H1 (cell line): ENCODE measurements around the gene NAA20. TPM values are rescaled to one million over a fixed set of nuclear protein-coding genes. Genes with fewer than 3 reads are reported as not detected.

Experiments used
- CHD7 ChIP-seq: fragments of 300-600 bp; sonication (generic); IDR thresholded peaks from 2 replicates; pipeline ENCODE4 v1.7.1; 2012; ENCODE audit warnings: low read length, moderate library complexity, mild to moderate bottlenecking, inconsistent platforms; ENCODE audit not compliant: insufficient replicate concordance
- CREB1 ChIP-seq: IDR thresholded peaks from 2 replicates; pipeline ENCODE4 v1.6.1; 2012; ENCODE audit warnings: inconsistent platforms
- HDAC6 ChIP-seq: IDR thresholded peaks from one replicate; pipeline ENCODE4 v1.7.1; 2012; ENCODE audit warnings: low read depth, mild to moderate bottlenecking, inconsistent platforms, low read length, moderate library complexity
- POU5F1 ChIP-seq: IDR thresholded peaks from 2 replicates; pipeline ENCODE4 v1.6.1; 2011; ENCODE audit warnings: low read depth, mild to moderate bottlenecking, low read length, moderate library complexity
- polyA plus RNA-seq, 7 experiments: library from polyadenylated mRNA; depleted of rRNA in 3 of 7; stranded (reverse) in 5 of 7; unstranded in 2 of 7; fragments of >200 nt in 5 of 7; fragments of 200-250 nt in 2 of 7; gene quantifications; 1 replicate in 5 of 7; 2 replicates in 1 of 7; 4 replicates in 1 of 7; pipeline versions ENCODE4 v1.2.1 to v1.2.3, GENCODE V29; 2011 to 2013; ENCODE audit warnings: missing spikeins in 2 of 7, mixed read lengths in 2 of 7
- total RNA-seq: library from RNA; stranded (reverse); fragmentation: NEBNext Ultra II Directional; extraction: Animal tissue kit (Norgen Biotek cat#: 25700); gene quantifications from 2 replicates; pipeline ENCODE4 v1.2.1, GENCODE V29; 2021

NAA20 gene
- total and polyA plus RNA-seq, 2 of the 8 experiments (the other 6 are each of a cell fraction or from before 2014, with no cell fraction given) = 21.9 to 41.1 TPM

GRCh38 chr20:19996917-19997316, 20.2 kb upstream of the NAA20 start (continued):
- TF ChIP-seq CREB1 = no peak
- no peak for TF ChIP-seq CHD7
- TF ChIP-seq HDAC6 = no peak
- TF ChIP-seq POU5F1 = no peak
